A549 (cell line): ENCODE measurements around the gene LRRC4.

Experiments used
- BHLHE40 ChIP-seq: IDR thresholded peaks from 2 replicates; pipeline ENCODE4 v1.6.1; 2012; ENCODE audit warnings: low read depth, low read length, inconsistent platforms
- CTCF ChIP-seq: fragments of >200 bp; sonication (Bioruptor Twin); formaldehyde crosslinking; IDR thresholded peaks from 3 replicates; pipeline ENCODE4 v1.5.1; 2016
- EP300 ChIP-seq, 2 experiments: fragments of >200 bp; sonication (Bioruptor Twin); formaldehyde crosslinking; IDR thresholded peaks; 2 replicates in 1 of 2; 3 replicates in 1 of 2; pipeline ENCODE4 v1.6.1; 2016 to 2017
- GATA3 ChIP-seq: IDR thresholded peaks from 2 replicates; pipeline ENCODE4 v1.6.1; 2012; ENCODE audit warnings: borderline replicate concordance
- SMC3 ChIP-seq: fragments of >200 bp; sonication (Bioruptor Twin); formaldehyde crosslinking; IDR thresholded peaks from 3 replicates; pipeline ENCODE4 v1.6.1; 2018; ENCODE audit warnings: inconsistent platforms

- no peak for TF ChIP-seq CTCF
- no peak for TF ChIP-seq GATA3
- no peak for TF ChIP-seq EP300 (IDR thresholded peaks at IDR 0.05)
- no peak for TF ChIP-seq BHLHE40
- no peak for TF ChIP-seq SMC3
Observed at GRCh38 chr7:128053991-128054390, 22.8 kb upstream of the LRRC4 start.
